IMR-90 (cell line): ENCODE data around the gene TUBGCP2. TPM values are rescaled to one million over a fixed set of nuclear protein-coding genes. Genes with fewer than 3 reads are reported as not detected.

Source experiments
- ATAC-seq: fragments of 200-7000 bp; cut with Tn5 transposase; 2 replicates; pipeline ENCODE4 v1.9.1; 2020; ENCODE audit warnings: low read depth, mild to moderate bottlenecking, moderate library complexity
- BruUV-seq: library from RNA; stranded (reverse); fragments of 400-500 nt; replicated peaks from 2 replicates; lab custom pipeline; 2021; lab: Mats Ljungman, UMichigan
- CTCF ChIA-PET: fragments of 300-600 bp; formaldehyde crosslinking; extraction: SDS; loops from one replicate; lab custom pipeline; 2021; ENCODE audit warnings: antibody characterized with exemption; lab: Yijun Ruan, JAX
- POLR2A ChIA-PET: fragments of 300-600 bp; sonication (Branson Sonifier 250); formaldehyde crosslinking; loops from one replicate; lab custom pipeline; 2022; ENCODE audit warnings: antibody characterized with exemption; ENCODE audit not compliant: unreplicated experiment; lab: Charles Lee
- DNase-seq: peaks from one replicate; pipeline ENCODE4 v3.0.0; 2013
- H2AFZ ChIP-seq: replicated peaks from 2 replicates; pipeline ENCODE3; 2013; ENCODE audit warnings: low read length, mild to moderate bottlenecking; ENCODE audit not compliant: poor library complexity
- H2AK5ac ChIP-seq: 2 replicates; pipeline ENCODE4 v1.6.1; 2013; ENCODE audit warnings: low read depth, low read length, inconsistent platforms
- H2AK9ac ChIP-seq: replicated peaks from 2 replicates; pipeline ENCODE3; 2013; ENCODE audit warnings: mild to moderate bottlenecking, low read depth, low read length, moderate library complexity; ENCODE audit not compliant: poor library complexity
- H2BK120ac ChIP-seq: 2 replicates; pipeline ENCODE4 v1.6.1; 2013; ENCODE audit warnings: low read depth, low read length, inconsistent platforms
- H2BK15ac ChIP-seq: 3 replicates; pipeline ENCODE4 v1.6.1; 2013; ENCODE audit warnings: low read depth, low read length, inconsistent platforms
- H2BK20ac ChIP-seq: 2 replicates; pipeline ENCODE4 v1.6.1; 2013; ENCODE audit warnings: low read depth, mild to moderate bottlenecking, inconsistent platforms, low read length, moderate library complexity
- H2BK5ac ChIP-seq: 2 replicates; pipeline ENCODE4 v1.6.1; 2013; ENCODE audit warnings: mild to moderate bottlenecking, low read depth, low read length, inconsistent platforms; ENCODE audit not compliant: poor library complexity, severe bottlenecking
- H3K14ac ChIP-seq: replicated peaks from 2 replicates; pipeline ENCODE4 v1.6.1; 2013; ENCODE audit warnings: low read depth, low read length, inconsistent platforms
- H3K18ac ChIP-seq: 2 replicates; pipeline ENCODE4 v1.6.1; 2013; ENCODE audit warnings: low read depth, low read length, control low read depth
- H3K23ac ChIP-seq: 2 replicates; pipeline ENCODE4 v1.6.1; 2013; ENCODE audit warnings: low read depth, low read length, inconsistent platforms
- H3K27ac ChIP-seq: 2 replicates; pipeline ENCODE4 v1.5.1; 2013; ENCODE audit warnings: mild to moderate bottlenecking, control low read depth, low read length; ENCODE audit not compliant: insufficient read depth
- H3K27me3 ChIP-seq: 2 replicates; pipeline ENCODE4 v1.6.1; 2013; ENCODE audit warnings: low read length; ENCODE audit not compliant: control insufficient read depth, insufficient read depth
- H3K36me3 ChIP-seq: 2 replicates; pipeline ENCODE4 v1.6.1; 2013; ENCODE audit warnings: low read length, mixed read lengths; ENCODE audit not compliant: control insufficient read depth, insufficient read depth
- H3K4ac ChIP-seq: 2 replicates; pipeline ENCODE4 v1.6.1; 2013; ENCODE audit warnings: low read depth, low read length, inconsistent platforms
- H3K4me1 ChIP-seq: 2 replicates; pipeline ENCODE4 v1.6.1; 2013; ENCODE audit warnings: low read length, mixed read lengths; ENCODE audit not compliant: control insufficient read depth, insufficient read depth
- H3K4me2 ChIP-seq: 2 replicates; pipeline ENCODE4 v1.6.1; 2013; ENCODE audit warnings: low read depth, mild to moderate bottlenecking, control low read depth, low read length, moderate library complexity
- H3K4me3 ChIP-seq: 2 replicates; pipeline ENCODE4 v1.5.1; 2013; ENCODE audit warnings: low read depth, mild to moderate bottlenecking, control low read depth, low read length, moderate library complexity; ENCODE audit not compliant: insufficient read depth
- H3K56ac ChIP-seq: 2 replicates; pipeline ENCODE4 v1.6.1; 2013; ENCODE audit warnings: low read length, inconsistent platforms; ENCODE audit not compliant: insufficient read depth; ENCODE audit errors: extremely low read depth
- H3K79me1 ChIP-seq, 2 experiments: 2 replicates each; pipeline ENCODE4 v1.6.1; 2013; ENCODE audit warnings: low read length in 2 of 2, inconsistent platforms in 1 of 2, low read depth in 1 of 2
- H3K9ac ChIP-seq: 2 replicates; pipeline ENCODE4 v1.6.1; 2013; ENCODE audit warnings: low read depth, low read length, control low read depth
- H3K9me1 ChIP-seq: 2 replicates; pipeline ENCODE4 v1.6.1; 2013; ENCODE audit warnings: low read length, inconsistent platforms; ENCODE audit not compliant: insufficient read depth
- H3K9me3 ChIP-seq: 2 replicates; pipeline ENCODE4 v1.6.1; 2013; ENCODE audit warnings: low read length; ENCODE audit not compliant: control insufficient read depth, insufficient read depth
- H4K20me1 ChIP-seq: 2 replicates; pipeline ENCODE4 v1.6.1; 2013; ENCODE audit warnings: low read length, inconsistent platforms; ENCODE audit not compliant: insufficient read depth
- H4K5ac ChIP-seq: 2 replicates; pipeline ENCODE4 v1.6.1; 2013; ENCODE audit warnings: mild to moderate bottlenecking, low read depth, low read length, control low read depth
- H4K8ac ChIP-seq, 2 experiments: 2 replicates each; pipeline ENCODE4 v1.6.1; 2013; ENCODE audit warnings: low read depth in 2 of 2, low read length in 2 of 2, control low read depth in 1 of 2, inconsistent platforms in 1 of 2
- H4K91ac ChIP-seq: 2 replicates; pipeline ENCODE4 v1.6.1; 2013; ENCODE audit warnings: low read depth, low read length, inconsistent platforms; ENCODE audit not compliant: insufficient read depth
- BHLHE40 ChIP-seq: fragments of 150-350 bp; IDR thresholded peaks from 2 replicates; pipeline ENCODE4 v1.6.1; 2016; ENCODE audit warnings: mild to moderate bottlenecking, low read depth, low read length
- CEBPB ChIP-seq: IDR thresholded peaks from 2 replicates; pipeline ENCODE4 v1.6.1; 2012; ENCODE audit warnings: low read depth, low read length, improper control_type of control experiment
- MAFK ChIP-seq: IDR thresholded peaks from 2 replicates; pipeline ENCODE4 v1.6.1; 2012; ENCODE audit warnings: low read depth, low read length, improper control_type of control experiment
- NFE2L2 ChIP-seq: fragments of 150-350 bp; IDR thresholded peaks from 2 replicates; pipeline ENCODE4 v1.6.1; 2016; ENCODE audit warnings: low read depth, mild to moderate bottlenecking, low read length
- RFX5 ChIP-seq: IDR thresholded peaks from 2 replicates; pipeline ENCODE4 v1.8.0; 2012; ENCODE audit warnings: low read depth, mild to moderate bottlenecking, low read length, moderate library complexity
- SMC3 ChIP-seq: fragments of 150-350 bp; IDR thresholded peaks from 2 replicates; pipeline ENCODE4 v1.6.1; 2016; ENCODE audit warnings: low read depth, mild to moderate bottlenecking, antibody characterized with exemption, low read length, moderate library complexity
- WGBS, 2 experiments: methylation state at CpG; one replicate each; pipeline versions ENCODE4 v1.1.5 to v1.1.7; 2013; ENCODE audit warnings: missing lambda C conversion rate in 2 of 2; ENCODE audit not compliant: insufficient read length in 1 of 2; ENCODE audit errors: extremely low coverage in 2 of 2; 5-methylcytosine and 5-hydroxymethylcytosine counted together
- dilution Hi-C: fragments of 300-500 bp; cut with HindIII; formaldehyde crosslinking; loops from one replicate; pipeline ENCODE4 v1.14.3; 2018; ENCODE audit warnings: low sequenced_read_pairs; ENCODE audit not compliant: unreplicated experiment
- in situ Hi-C: fragments of 300-500 bp; cut with MboI; formaldehyde crosslinking; loops from 3 replicates; pipeline ENCODE4 v1.14.3; 2019; ENCODE audit warnings: low sequenced_read_pairs, inconsistent platforms, mixed read lengths
- intact Hi-C: fragments of 100-400 bp; cut with micrococcal nuclease; formaldehyde crosslinking; loops from 2 replicates; pipeline ENCODE4 v1.10.0; 2022
- polyA plus RNA-seq, 3 experiments: library from polyadenylated mRNA; depleted of rRNA; stranded (reverse); fragments of >200 nt; gene quantifications; 2 replicates each; pipeline ENCODE4 v1.2.3, GENCODE V29; 2012; ENCODE audit warnings: low replicate concordance in 1 of 3
- total RNA-seq: library from RNA; depleted of rRNA; stranded (reverse); fragments of >200 nt; gene quantifications from 2 replicates; pipeline ENCODE4 v1.2.3, GENCODE V29; 2012
- TF ChIP-seq, protein P1 (sequence below): fragments of 150-350 bp; IDR thresholded peaks from 2 replicates; pipeline ENCODE4 v1.6.1; 2016; ENCODE audit warnings: low read depth, mild to moderate bottlenecking, low read length, moderate library complexity, borderline replicate concordance
- TF ChIP-seq, protein P2 (sequence below): conservative IDR thresholded peaks from 2 replicates; pipeline ENCODE4 v1.5.1; 2012; ENCODE audit warnings: mild to moderate bottlenecking, low read depth, low read length, improper control_type of control experiment
- TF ChIP-seq, protein P3 (sequence below): fragments of 150-350 bp; IDR thresholded peaks from 2 replicates; pipeline ENCODE4 v1.6.1; 2017; ENCODE audit warnings: mild to moderate bottlenecking, antibody characterized with exemption, low read length, low read depth

The TUBGCP2 gene
- total and polyA plus RNA-seq, 2 of the 4 experiments (the other 2 are of a cell fraction): 48.1 to 72.6 TPM

DNA sequence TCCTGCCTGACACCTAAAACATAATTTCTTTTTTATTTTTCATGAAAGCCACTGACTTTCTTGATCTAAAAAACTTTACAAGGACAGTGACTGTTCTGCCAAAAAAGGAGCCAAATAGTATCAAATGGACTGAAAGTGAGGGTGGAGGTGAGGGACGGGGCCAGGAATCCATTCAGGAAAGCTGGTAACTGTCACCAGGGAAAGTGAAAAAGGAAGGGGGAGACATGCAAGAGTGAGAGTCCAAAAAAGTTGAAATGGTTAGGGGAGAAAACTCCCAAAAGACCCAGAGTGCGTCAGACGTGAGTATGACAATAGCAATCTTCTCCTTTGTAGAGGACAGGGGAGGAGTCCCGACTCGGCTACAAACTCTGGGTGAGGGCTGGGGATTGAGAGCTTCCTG is 35.6 kb upstream of the TUBGCP2 start:
- H3K56ac ChIP-seq: no peak overlapping the region
- no peaks in the 10 kb centered on the region for H3K36me3 ChIP-seq
- ChIA-PET CTCF (interaction anchor here (0.8 kb wide), 1 partner anchor 15 kb away, joined by 3 read pairs; no protein-coding TSS in a partner anchor), POLR2A (no interaction called here)
- 0 out of 2 replicates have a peak, but pooled peaks cover 4% of the 10 kb centered on the region for H3K9me1 ChIP-seq
- intact Hi-C loops (no loop called here), in situ Hi-C loops (no loop called here), dilution Hi-C loops (no loop called here)
- H4K5ac ChIP-seq: no peak overlapping the region
- H3K14ac ChIP-seq: no peak overlapping the region
- WGBS, 2 experiments: 67% methylated on average over 3 of the region's 5 CpGs; no CpG with 5 or more reads in 1 of the 2 experiments
- H2BK120ac ChIP-seq: no peak overlapping the region
- no peak overlapping the region for H3K23ac ChIP-seq
- no peak overlapping the region for H3K4ac ChIP-seq
- H3K79me1 ChIP-seq: no peaks in the 10 kb centered on the region
- no peak overlapping the region for H3K4me2 ChIP-seq
- no peak overlapping the region for H3K27ac ChIP-seq
- H4K20me1 ChIP-seq: no peaks in the 10 kb centered on the region
- H2AK5ac ChIP-seq: no peak overlapping the region
- H4K91ac ChIP-seq: no peak overlapping the region
- ATAC-seq: no peak
- H2BK20ac ChIP-seq: no peak overlapping the region
- no TSS peak for BruUV-seq
- no peak overlapping the region for H3K4me3 ChIP-seq
- H3K27me3 ChIP-seq: peaks cover 20% of the 10 kb centered on the region
- no peak overlapping the region for H2AFZ ChIP-seq
- no peak overlapping the region for H4K8ac ChIP-seq
- H3K9ac ChIP-seq: no peak overlapping the region
- no peaks in the 10 kb centered on the region for H3K9me3 ChIP-seq
- no peak overlapping the region for H3K18ac ChIP-seq
- no peak for TF ChIP-seq SMC3
- TF ChIP-seq RFX5: no peak
- TF ChIP-seq NFE2L2: no peak
- TF ChIP-seq BHLHE40: no peak
- TF ChIP-seq CEBPB: no peak
- TF ChIP-seq, protein P1, sequence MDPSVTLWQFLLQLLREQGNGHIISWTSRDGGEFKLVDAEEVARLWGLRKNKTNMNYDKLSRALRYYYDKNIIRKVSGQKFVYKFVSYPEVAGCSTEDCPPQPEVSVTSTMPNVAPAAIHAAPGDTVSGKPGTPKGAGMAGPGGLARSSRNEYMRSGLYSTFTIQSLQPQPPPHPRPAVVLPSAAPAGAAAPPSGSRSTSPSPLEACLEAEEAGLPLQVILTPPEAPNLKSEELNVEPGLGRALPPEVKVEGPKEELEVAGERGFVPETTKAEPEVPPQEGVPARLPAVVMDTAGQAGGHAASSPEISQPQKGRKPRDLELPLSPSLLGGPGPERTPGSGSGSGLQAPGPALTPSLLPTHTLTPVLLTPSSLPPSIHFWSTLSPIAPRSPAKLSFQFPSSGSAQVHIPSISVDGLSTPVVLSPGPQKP: no peak
- TF ChIP-seq, protein P2, sequence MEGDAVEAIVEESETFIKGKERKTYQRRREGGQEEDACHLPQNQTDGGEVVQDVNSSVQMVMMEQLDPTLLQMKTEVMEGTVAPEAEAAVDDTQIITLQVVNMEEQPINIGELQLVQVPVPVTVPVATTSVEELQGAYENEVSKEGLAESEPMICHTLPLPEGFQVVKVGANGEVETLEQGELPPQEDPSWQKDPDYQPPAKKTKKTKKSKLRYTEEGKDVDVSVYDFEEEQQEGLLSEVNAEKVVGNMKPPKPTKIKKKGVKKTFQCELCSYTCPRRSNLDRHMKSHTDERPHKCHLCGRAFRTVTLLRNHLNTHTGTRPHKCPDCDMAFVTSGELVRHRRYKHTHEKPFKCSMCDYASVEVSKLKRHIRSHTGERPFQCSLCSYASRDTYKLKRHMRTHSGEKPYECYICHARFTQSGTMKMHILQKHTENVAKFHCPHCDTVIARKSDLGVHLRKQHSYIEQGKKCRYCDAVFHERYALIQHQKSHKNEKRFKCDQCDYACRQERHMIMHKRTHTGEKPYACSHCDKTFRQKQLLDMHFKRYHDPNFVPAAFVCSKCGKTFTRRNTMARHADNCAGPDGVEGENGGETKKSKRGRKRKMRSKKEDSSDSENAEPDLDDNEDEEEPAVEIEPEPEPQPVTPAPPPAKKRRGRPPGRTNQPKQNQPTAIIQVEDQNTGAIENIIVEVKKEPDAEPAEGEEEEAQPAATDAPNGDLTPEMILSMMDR: no peak
- no peak for TF ChIP-seq MAFK
- TF ChIP-seq, protein P3, sequence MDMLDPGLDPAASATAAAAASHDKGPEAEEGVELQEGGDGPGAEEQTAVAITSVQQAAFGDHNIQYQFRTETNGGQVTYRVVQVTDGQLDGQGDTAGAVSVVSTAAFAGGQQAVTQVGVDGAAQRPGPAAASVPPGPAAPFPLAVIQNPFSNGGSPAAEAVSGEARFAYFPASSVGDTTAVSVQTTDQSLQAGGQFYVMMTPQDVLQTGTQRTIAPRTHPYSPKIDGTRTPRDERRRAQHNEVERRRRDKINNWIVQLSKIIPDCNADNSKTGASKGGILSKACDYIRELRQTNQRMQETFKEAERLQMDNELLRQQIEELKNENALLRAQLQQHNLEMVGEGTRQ: no peak
- no peaks in the 10 kb centered on the region for H3K4me1 ChIP-seq
- H2AK9ac ChIP-seq: no peak overlapping the region
- H2BK5ac ChIP-seq: no peak overlapping the region
- no peak overlapping the region for H2BK15ac ChIP-seq
- DNase-seq: no peak
